Keratinocyte (primary cell): Measurements from ENCODE around the gene IRGC. TPM values are rescaled to one million over a fixed set of nuclear protein-coding genes. Genes with fewer than 3 reads are reported as not detected.

Source experiments
- DNase-seq: peaks from one replicate; pipeline ENCODE4 v3.0.0-alpha.2; 2011; ENCODE audit warnings: low read depth, missing footprints, low spot score
- FAIRE-seq: peaks from 2 replicates; lab custom pipeline; 2011; peaks lifted over from hg19 to GRCh38; lab: Jason Lieb, UNC
- H2AFZ ChIP-seq: 2 replicates; pipeline ENCODE4 v1.6.0; 2012; ENCODE audit warnings: low read length, control low read depth, inconsistent platforms; ENCODE audit not compliant: control insufficient read depth
- H3K27ac ChIP-seq: 2 replicates; pipeline ENCODE4 v1.5.1; 2011; ENCODE audit warnings: low read length; ENCODE audit not compliant: control insufficient read depth, insufficient read depth
- H3K27me3 ChIP-seq: 3 replicates; pipeline ENCODE4 v1.6.0; 2011; ENCODE audit warnings: low read length; ENCODE audit not compliant: control insufficient read depth, insufficient read depth; ENCODE audit errors: extremely low read depth
- H3K36me3 ChIP-seq, 2 experiments: 2 replicates in 1 of 2; 3 replicates in 1 of 2; pipeline ENCODE4 v1.5.1; 2011; ENCODE audit warnings: low read length in 2 of 2, mild to moderate bottlenecking in 1 of 2; ENCODE audit not compliant: control insufficient read depth in 2 of 2, insufficient read depth in 2 of 2; ENCODE audit errors: extremely low read depth in 1 of 2
- H3K4me1 ChIP-seq: 3 replicates; pipeline ENCODE4 v1.5.1; 2011; ENCODE audit warnings: low read length; ENCODE audit not compliant: control insufficient read depth, insufficient read depth; ENCODE audit errors: extremely low read depth
- H3K4me2 ChIP-seq: 3 replicates; pipeline ENCODE4 v1.6.0; 2011; ENCODE audit warnings: low read depth, low read length; ENCODE audit not compliant: control insufficient read depth, insufficient read depth; ENCODE audit errors: extremely low read depth
- H3K4me3 ChIP-seq, 3 experiments: fragments of 200-600 bp in 1 of 3; sonication (generic) in 1 of 3; 2 replicates in 2 of 3; 3 replicates in 1 of 3; pipeline ENCODE4 v1.5.1; 2011 to 2016; ENCODE audit warnings: low read length in 3 of 3, mild to moderate bottlenecking in 3 of 3, control low read depth in 2 of 3, inconsistent platforms in 1 of 3, low read depth in 1 of 3, mixed read lengths in 1 of 3, mixed run types in 1 of 3, moderate library complexity in 1 of 3; ENCODE audit not compliant: control insufficient read depth in 2 of 3, insufficient read depth in 2 of 3; ENCODE audit errors: extremely low read depth in 1 of 3
- H3K79me2 ChIP-seq: 2 replicates; pipeline ENCODE4 v1.6.0; 2012; ENCODE audit warnings: low read length; ENCODE audit not compliant: control insufficient read depth, insufficient read depth
- H3K9ac ChIP-seq: 3 replicates; pipeline ENCODE4 v1.6.0; 2011; ENCODE audit warnings: low read length; ENCODE audit not compliant: control insufficient read depth, insufficient read depth; ENCODE audit errors: extremely low read depth
- H3K9me1 ChIP-seq: 3 replicates; pipeline ENCODE4 v1.6.0; 2011; ENCODE audit warnings: low read length; ENCODE audit not compliant: control insufficient read depth, insufficient read depth; ENCODE audit errors: extremely low read depth
- H3K9me3 ChIP-seq: 2 replicates; pipeline ENCODE4 v1.5.1; 2012; ENCODE audit warnings: low read depth, low read length; ENCODE audit not compliant: control insufficient read depth
- H4K20me1 ChIP-seq: 3 replicates; pipeline ENCODE4 v1.6.0; 2011; ENCODE audit warnings: low read length; ENCODE audit not compliant: control insufficient read depth, insufficient read depth; ENCODE audit errors: extremely low read depth
- EZH2 ChIP-seq: IDR thresholded peaks from one replicate; pipeline ENCODE4 v1.6.1; 2012; ENCODE audit warnings: inconsistent platforms, mild to moderate bottlenecking, low read length, moderate library complexity
- dilution Hi-C: fragments of 300-500 bp; cut with MboI; formaldehyde crosslinking; loops from one replicate; pipeline ENCODE4 v1.7.0; 2020; ENCODE audit warnings: low sequenced_read_pairs; ENCODE audit not compliant: extremely low pct_ligation_motif_present
- polyA plus RNA-seq, 5 experiments: library from polyadenylated mRNA; depleted of rRNA in 3 of 5; stranded (reverse) in 3 of 5; stranded (forward) in 1 of 5; unstranded in 1 of 5; fragments of >200 nt; gene quantifications; 1 replicate in 1 of 5; 2 replicates in 3 of 5; 3 replicates in 1 of 5; pipeline versions ENCODE4 v1.2.1 to v1.2.3, GENCODE V29; 2011 to 2012; ENCODE audit warnings: missing spikeins in 2 of 5, low read depth in 1 of 5, low replicate concordance in 1 of 5
- TF ChIP-seq, protein P1 (sequence below), 3 experiments: IDR thresholded peaks in 1 of 3; conservative IDR thresholded peaks in 1 of 3; optimal IDR thresholded peaks in 1 of 3; 2 replicates in 2 of 3; 3 replicates in 1 of 3; pipeline versions ENCODE3 to v1.5.1; 2011; ENCODE audit warnings: low read length in 3 of 3, mild to moderate bottlenecking in 3 of 3, moderate library complexity in 2 of 3, control low read depth in 1 of 3, inconsistent platforms in 1 of 3; ENCODE audit not compliant: insufficient read depth in 2 of 3; ENCODE audit errors: extremely low read depth in 1 of 3

IRGC gene
- polyA plus RNA-seq, 1 donor (not counting 4 experiments of a cell fraction or from before 2014, with no cell fraction given): not detected

DNA sequence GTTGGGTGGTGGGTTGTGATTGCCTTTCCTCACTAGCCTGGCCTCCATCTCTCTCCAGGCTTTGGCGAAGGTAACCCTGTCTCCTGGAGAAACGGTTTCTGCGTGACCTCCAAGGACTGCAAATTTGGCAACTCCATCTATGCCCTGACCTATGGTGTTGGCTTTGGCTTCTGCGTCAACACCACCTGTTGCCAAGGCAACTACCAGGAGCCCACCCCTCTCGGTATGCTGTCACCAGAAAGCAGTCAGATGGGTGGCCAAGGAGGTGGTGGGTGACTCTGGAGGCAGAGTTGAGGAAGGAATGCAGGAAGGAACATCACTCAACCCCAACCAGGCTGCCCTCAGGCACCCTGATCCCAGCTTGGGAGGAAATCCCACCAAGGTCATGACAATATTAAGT, 18.6 kb upstream of the IRGC start:
- Histone ChIP-seq H3K4me2 (no peak overlapping the region), H3K27ac (no peak overlapping the region), H3K9me1 (no peaks in the 10 kb centered on the region), H2AFZ (no peak overlapping the region), H3K79me2 (no peaks in the 10 kb centered on the region), H3K27me3 (peaks cover 9% of the 10 kb centered on the region), H3K4me1 (peaks cover 12% of the 10 kb centered on the region), H3K36me3 (no peaks in the 10 kb centered on the region), H4K20me1 (no peaks in the 10 kb centered on the region), H3K9ac (no peak overlapping the region), H3K9me3 (no peaks in the 10 kb centered on the region), H3K4me3 (no peak overlapping the region)
- TF ChIP-seq EZH2: no peak
- TF ChIP-seq, protein P1, sequence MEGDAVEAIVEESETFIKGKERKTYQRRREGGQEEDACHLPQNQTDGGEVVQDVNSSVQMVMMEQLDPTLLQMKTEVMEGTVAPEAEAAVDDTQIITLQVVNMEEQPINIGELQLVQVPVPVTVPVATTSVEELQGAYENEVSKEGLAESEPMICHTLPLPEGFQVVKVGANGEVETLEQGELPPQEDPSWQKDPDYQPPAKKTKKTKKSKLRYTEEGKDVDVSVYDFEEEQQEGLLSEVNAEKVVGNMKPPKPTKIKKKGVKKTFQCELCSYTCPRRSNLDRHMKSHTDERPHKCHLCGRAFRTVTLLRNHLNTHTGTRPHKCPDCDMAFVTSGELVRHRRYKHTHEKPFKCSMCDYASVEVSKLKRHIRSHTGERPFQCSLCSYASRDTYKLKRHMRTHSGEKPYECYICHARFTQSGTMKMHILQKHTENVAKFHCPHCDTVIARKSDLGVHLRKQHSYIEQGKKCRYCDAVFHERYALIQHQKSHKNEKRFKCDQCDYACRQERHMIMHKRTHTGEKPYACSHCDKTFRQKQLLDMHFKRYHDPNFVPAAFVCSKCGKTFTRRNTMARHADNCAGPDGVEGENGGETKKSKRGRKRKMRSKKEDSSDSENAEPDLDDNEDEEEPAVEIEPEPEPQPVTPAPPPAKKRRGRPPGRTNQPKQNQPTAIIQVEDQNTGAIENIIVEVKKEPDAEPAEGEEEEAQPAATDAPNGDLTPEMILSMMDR (optimal IDR thresholded peaks at IDR 0.05 in 1 of 3, IDR thresholded peaks at IDR 0.05 in 1 of 3, conservative IDR thresholded peaks at IDR 0.05 in 1 of 3; ENCODE audit: extremely low read depth in 1 of 3, insufficient read depth in 2 of 3, low read length in 3 of 3): no peak
- dilution Hi-C loops: no loop called here
- FAIRE-seq: no peak
- no peak for DNase-seq

- peak overlapping the region; percentile 86 for H3K4me2 ChIP-seq
- TF ChIP-seq, protein P1 (optimal IDR thresholded peaks at IDR 0.05 in 1 of 3, IDR thresholded peaks at IDR 0.05 in 1 of 3, conservative IDR thresholded peaks at IDR 0.05 in 1 of 3; ENCODE audit: extremely low read depth in 1 of 3, insufficient read depth in 2 of 3, low read length in 3 of 3): peak in 1 of 3 experiments; percentile 42
- no peak for TF ChIP-seq EZH2
Observed at GRCh38 chr19:43699506-43700394, 16.1 kb upstream of the IRGC start.

More at GRCh38 chr19:43699506-43700394, 16.1 kb upstream of the IRGC start:
- Histone ChIP-seq H3K9me1 (no peaks in the 10 kb centered on the region), H2AFZ (peak overlapping the region; percentile 88), H3K79me2 (no peaks in the 10 kb centered on the region), H3K4me1 (peaks cover 12% of the 10 kb centered on the region), H3K9ac (peak overlapping the region; percentile 77), H3K27me3 (peaks cover 9% of the 10 kb centered on the region), H3K4me3 (no peak overlapping the region), H3K36me3 (no peaks in the 10 kb centered on the region), H3K9me3 (no peaks in the 10 kb centered on the region), H4K20me1 (no peaks in the 10 kb centered on the region), H3K27ac (peak overlapping the region; percentile 91)
- DNase-seq: no peak
- FAIRE-seq: no peak
- dilution Hi-C loops: no loop called here
